GM19035 (cell line): Measurements from ENCODE around the gene NCKIPSD.

Source experiments
- ATAC-seq: cut with Tn5 transposase; IDR thresholded peaks from one replicate; pipeline ENCODE4 v1.9.1; 2021; ENCODE audit not compliant: unreplicated experiment

NCKIPSD gene

DNA sequence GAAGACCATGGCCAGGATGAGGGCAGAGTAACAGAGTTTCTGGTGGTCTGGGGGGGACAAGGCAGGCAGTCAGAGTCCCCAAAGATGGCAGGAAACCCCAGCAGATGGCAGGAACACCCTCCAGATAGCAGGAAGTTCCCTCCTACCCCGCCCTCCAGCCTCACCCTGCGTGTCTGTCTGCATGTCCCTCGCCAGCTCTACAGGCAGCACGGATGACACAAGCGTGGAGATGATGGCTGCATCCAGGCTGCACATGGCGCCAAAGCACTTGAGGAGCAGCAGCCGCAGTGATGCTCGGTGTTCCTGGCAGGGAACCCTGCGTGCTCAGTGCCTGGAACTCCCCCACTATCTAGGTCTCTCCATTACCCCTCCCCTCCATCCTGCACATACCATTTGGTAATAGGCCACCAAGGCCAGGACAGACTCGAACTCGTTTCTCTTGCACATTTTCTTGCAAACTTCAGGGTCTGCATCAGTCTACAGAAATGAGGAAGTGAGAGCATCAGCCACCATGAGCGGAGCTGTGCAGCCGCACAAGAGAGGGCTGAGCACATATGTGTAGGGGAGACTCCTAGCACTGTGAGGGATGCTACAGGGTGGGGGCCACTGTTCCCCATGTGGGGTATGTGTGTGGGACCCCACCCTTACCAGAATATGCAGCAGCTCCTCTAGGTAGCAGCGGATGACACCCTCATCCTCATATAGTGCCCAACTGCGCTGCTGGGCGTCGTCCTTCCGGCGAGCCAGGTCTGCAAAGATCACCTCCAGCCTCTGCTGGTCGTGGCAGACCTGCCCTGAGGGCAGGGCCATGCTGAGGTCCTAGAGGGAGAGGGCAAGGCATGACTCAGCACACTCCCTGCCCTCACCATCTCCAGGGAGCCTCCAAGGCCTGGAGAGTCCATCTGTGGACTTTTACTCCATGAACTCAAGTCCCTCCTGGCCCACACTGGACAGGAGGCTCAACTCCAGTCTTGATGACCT, 6.0 kb downstream of the NCKIPSD start:
- ATAC-seq = peak; percentile 49

DNA sequence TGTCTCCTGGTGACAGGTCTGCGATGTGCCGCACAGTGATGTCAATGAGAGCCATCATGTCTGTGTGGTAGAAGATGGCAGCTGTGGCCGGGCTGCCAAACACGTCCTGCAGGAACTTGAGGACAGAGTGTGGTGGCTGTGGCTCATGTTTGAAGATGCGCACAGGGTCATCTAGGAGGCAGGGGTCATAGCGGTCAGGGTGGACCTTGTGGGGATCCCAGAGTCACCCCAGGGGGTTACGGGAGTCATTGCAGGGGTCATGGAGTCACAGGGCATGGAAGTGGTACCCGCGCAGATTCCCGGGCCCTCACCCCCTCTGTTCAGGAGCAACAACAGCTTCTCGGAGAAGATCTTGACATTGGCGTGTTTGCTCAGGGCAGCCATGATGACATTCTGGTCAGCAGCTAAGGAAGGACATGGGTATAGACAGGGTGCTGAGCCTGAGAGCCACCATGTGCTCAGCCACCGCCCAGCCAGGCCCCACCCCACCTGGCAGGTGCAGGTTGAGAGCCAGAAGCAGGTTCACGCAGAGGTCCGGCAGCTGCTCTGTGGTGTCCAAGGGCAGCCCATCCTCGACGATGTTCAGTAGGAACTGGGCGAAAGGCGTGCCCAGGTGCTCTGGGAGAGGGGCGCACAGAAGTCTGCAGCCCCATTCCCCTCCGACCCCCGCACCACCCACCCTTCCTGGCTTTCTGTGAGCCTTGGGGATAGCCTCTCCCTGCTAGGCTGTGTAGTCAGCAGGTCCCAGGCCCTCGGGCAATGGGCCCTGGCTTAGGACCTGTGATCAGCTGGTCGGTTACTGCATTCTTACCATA, 6.9 kb downstream of the NCKIPSD start:
- no peak for ATAC-seq

DNA sequence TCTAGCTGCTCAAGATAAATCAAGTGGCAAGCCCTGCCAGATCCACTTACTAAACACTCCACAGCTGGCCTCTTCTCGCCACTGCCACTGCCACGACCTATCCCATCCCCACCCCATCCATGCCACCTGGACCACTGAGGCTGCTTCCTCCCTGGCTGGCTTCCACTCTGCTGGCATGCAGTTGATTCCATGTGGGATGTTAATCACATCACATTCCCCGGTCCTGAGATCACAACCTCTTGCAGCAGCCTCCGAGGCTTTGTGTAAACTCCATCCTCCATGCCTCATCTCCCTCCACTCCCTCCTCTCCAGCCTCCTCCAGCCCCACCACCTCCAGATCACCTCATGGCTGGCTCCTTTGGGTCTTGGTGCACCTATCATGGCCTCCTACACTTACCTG, 7.7 kb downstream of the NCKIPSD start:
- no peak for ATAC-seq

DNA sequence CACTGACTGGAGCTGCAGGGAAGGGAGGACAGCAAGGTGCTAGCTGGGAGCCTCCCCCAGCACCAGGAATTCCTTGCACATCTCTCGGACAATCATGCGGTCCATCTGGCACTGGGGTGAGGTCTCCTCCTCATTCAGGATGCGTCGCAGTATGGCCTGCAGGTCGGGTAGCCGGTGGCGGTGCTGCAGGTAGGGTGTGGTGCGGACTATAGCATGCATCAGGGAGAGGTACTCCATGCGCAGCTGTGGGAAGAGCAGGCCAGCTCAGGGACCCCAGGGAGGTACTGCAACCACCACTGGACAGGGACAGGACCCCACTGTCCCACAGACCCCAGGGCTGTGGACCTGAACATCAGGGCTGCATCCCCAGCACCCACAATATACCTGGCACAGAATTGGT, 11.2 kb downstream of the NCKIPSD start:
- ATAC-seq = no peak

DNA sequence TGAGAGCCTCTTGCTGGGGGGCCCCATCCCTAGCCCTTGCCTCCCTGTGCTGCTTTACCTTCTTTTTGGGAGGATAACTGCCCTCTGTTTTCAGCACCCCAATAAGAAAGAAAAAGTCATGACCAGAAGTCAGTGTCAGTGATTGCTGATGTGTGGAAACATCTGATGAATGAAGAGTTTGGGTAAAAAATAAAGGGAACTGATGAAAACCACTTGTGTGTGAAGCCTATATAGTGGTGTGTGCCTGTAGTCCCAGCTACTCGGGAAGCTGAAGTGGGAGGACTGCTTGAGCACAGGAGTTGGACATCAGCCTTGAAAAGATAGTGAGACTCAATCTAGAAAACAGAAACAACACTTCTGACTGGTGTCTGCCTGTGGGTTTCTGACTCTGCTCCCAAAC, 13.2 kb downstream of the NCKIPSD start:
- no peak for ATAC-seq

DNA sequence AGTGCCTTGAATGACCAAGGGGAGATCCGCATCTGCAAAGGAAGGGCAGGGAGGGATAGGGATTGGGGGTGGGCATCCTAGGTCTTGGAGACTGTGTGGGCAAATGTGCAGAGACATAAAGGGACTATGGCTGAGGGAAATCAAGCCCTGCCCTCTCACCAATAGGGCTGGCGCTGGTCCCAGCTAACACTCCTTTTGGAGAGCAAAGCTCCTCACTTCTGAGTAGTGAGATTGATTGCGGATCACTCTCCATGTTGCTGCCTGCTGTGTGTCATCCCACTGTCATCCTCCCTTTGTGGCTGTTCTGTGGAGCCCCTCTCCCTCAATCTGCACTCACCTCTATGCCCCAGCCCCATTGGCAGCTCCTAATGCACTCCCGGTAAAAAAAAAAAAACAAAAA, 20.8 kb downstream of the NCKIPSD start:
- ATAC-seq = no peak

DNA sequence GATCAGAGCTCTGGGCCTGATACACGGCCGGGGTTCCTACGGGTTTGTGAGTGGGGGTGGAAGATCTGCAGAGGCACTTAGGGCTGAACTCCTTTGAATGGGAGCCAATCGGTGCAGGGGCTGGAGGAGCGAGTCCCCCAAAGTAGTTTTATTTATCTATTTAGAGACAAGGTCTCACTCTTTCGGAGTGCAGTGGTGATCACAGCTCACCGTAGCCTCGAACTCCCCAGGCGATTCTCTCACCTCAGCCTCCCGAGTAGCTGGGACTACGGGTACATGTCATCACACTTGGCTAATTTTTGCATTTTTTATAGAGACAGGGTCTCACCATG, 21.4 kb downstream of the NCKIPSD start:
- no peak for ATAC-seq

DNA sequence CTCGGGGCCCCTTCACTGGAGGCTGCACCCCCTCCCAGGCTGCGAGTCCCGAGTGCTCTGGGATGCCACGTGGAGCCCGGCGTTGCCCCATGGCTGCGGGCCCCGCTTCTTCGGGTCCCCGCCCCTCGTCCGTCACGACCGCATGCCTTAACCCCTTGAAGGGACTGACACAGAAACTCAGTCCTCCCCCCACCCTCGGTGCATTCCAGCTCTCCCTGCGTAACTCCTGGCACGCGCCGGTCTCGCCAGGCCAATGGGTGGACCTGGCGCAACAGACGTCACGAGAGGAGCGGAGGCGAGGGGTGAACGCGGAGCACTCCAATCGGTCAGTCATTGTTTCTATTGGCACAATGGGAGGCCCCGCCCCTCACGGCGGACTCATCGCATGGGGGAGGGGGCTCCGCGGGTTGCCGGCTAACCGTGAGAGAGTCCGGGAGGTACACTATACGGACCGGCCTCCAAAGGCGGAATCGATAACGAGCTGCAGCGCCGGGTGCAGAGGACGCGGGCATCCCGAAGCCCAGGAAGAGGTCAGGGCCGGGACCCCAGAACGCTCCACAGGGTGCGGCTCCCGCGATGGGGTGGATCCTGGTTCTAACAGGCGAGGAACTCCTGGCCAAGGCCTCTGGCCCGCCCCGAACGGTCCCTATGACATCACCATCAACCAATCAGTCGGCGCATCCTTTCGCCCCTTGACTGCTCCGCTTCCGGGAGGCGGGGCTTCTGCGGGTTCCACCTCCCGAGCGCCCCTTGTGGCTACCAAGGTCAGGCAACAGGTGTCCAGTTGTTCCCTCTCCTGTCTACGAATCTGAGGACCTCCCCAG, 22.0 kb downstream of the NCKIPSD start:
- ATAC-seq = peak; percentile 80

DNA sequence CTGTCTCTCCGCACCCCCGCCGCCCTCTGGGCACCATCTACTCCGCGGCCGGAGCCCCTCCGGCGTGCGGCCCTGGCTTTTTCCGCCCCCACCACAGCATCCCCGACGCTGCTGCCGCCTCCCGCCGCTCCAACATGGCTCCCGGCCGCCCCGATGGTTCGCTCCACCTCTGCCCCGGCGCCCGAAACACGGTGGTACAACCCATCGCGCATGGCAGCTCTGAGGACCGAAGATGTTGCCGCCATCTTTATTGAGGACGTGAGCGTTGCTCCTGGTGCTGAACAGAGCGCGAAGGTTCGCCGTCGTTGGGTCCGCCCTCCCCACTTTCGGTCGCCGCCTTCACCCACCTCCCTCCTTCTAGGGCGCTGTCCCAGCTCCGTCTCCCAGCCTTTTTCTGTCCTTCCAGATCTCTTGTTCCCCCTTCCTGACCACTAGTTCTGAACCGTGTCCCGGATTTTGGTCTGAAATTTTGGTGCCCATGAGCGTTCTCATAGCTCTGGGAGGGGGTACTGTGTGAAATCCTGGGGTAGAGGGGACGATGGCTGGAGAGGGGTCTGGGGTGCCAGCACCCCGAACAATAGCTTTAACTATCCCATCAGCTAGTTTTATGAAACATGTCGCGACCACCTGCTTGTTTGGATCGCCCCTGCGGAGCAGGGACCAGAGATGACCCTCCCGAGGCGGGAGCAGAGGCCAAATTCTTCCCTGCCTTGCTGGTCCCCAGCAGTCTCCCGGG, 22.8 kb downstream of the NCKIPSD start, which contains the start of gene CELSR3:
TSS of gene CELSR3 (minus strand) at position 134 of the 736 bp plus-strand sequence. CDS start 252 bp downstream, outside the sequence.
- no peak for ATAC-seq

DNA sequence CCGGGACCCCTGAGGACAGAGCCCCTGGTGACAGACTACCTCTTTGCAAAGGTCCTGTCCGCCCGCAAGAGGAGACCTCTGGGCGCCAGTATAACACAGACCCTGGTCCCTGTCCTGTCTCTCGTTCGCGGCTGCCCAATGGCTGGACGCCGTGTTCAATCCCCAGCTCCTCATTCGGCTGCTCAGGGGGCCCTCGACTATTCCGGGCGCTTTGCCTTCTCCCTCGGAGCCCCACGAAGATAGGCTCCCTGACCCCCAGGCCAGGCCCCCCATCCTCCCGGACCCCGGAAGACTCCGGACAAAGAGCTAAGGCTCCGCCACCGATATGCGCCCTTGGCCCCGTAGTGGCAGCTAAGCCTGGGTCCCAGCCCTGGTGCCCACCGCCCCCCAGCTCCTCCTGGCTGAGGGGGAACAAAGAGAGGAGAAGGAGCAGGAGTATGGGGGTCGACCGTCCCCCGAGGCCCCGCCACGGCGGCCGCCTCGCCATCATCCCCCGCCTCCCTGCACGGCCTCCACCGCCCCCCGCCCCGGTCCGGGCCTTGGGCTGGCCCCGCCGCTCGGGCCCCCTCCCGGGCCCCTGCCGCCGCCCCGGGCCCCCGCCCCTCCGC, 23.5 kb downstream of the NCKIPSD start:
- ATAC-seq = no peak

DNA sequence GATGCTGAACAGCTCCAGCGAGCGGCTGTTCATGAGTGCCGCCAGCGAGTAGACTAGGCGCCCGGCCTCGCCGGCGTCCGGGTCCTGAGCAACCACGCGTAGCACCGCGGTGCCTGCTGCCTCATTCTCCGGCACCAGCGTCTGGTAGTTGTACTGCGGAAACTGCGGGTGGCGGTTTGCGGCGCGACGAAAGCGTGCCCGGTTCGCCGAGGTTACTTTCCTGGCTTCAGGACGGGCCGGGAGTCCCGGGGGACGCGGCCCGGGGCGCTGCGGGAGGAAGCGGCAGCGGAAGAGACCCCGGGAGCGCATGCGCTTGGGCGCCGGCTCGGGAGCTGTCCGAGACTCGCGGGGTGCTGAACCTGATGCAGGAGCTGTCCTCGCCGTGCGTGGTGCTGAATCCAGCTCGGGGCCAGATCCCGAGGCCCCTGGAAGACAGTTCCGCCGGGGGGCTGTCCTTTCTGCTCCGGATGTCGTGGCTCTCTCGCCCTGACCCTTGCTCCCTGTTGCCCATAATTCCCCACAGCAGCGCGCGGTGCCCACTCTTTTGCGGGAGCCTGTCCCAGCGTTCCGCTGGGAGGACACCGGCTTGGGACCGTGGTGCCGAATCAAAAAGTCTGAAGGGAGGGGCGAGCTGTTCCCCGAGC, 24.1 kb downstream of the NCKIPSD start:
- ATAC-seq = no peak

DNA sequence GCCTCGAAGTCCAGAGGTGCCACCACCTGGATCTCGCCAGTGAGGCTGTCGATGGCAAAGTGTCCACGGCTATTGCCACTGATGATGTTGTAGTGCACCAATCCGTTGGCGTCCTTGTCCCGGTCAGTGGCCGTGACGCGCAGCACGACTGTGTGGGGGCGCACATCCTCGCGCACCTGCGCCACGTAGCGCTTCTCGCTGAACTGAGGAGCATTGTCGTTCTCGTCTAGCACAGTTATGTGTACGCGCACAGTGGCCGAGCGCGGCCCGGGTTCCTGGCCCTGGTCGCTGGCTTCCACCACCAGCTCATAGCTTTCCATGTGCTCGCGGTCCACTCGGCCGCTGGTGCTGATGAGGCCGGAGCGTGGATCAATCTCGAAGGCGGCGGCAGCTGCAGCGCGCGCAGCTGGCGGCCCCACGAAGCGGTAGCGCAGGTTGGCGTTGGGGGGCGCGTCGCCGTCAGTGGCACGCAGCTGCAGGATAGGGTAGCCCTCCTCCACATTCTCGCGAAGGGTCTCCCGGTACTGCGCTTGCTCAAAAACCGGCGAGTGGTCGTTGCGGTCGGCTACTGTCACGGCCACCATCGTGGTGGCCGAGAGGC, 24.8 kb downstream of the NCKIPSD start:
- ATAC-seq = no peak

DNA sequence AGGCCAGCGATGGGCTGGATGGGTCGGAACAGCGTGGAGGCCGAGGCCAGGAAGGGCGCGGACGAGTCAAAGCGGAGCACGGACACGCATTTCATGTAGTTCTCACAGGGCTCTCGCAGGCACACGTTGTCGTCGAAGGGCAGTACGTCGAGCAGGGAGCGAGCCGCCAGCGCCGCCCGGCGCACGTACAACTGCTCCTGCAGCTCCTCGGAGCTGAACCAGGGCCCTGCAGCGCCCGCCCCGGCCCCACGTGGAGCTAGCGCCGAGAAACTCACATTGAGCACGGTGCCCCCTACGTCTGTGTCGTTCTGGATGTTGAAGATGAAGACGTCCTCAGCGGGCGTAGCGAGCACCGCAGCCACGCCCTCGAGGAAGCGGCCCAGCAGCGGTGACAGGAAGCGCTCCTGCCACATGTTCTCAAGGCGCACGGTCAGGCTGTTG, 28.9 kb downstream of the NCKIPSD start:
- ATAC-seq = no peak

DNA sequence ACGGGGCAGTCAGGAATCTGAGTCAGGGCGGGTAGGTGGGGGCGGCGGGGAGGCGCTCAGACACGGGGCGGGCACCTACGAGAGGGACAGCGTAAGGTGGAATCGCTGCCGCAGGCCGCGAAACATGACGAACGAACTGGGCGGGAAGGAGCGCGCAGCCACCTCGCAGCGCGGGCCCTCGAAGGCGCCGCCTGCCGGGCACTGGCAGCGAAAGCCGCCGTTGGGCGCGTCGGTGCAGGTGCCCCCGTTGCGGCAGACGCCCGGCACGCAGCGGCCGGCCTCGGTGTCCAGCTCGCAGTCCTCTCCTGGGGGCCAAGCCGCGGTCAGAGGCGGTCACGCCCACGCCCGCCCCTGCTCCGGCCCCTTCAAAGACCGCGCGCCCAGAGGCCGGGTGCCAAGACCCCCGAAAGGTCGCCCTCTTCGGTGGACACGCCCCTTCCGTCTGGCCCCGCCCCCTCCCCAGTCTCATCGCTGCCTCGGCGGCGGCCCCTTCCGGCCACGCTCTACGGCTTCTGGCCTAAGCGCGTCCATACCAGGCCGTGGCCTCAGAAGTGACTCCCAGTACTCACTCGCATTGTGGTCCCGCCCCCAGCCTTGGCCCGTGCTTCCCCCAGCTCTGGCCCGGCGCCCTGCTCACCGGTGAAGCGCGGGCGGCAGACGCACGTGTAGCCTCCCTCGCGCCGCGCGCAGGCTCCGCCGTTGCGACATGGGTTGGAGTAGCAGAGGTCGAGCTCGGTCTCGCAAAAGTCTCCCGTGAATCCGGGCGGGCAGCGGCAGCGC, 29.5 kb downstream of the NCKIPSD start:
- ATAC-seq = peak; percentile 69

DNA sequence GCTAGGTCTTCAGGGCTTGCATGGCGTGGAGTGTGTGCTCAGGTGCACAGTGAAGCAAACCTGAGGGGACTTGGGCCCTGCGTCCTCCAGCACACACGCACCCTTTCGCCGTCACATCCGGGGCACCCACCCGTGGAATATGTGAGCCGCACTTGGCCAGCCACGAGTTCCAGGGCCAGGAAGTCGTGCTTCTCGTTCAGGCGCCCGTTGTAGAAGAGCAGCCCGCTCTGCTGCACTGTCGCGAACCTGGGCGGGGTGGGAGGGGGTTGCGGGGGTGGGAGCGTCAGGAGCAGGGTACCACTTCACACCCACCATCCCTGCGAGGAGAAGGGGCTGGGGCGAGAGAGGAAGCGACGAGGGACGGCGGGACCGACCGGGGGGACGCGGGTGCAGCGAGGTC, 30.1 kb downstream of the NCKIPSD start:
- ATAC-seq = no peak

DNA sequence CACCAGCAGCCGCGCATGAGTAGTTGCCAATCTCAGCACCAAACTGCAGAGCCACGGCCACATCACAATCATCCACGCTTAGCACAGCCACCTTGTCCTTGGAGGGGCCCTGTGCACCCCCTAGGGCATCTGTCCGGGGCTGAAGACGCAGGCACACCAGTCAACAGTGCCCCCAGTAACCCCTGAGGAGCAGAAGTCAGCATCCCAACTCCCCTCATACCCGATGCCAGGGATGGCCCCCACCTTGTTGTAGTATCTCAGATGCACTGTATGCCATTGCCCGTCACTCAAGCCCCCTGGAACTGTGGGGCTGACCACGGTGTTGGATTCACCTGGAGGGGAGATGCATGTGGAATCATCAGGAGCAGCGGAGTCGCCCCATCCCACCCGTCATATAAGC, 30.7 kb downstream of the NCKIPSD start:
- no peak for ATAC-seq

DNA sequence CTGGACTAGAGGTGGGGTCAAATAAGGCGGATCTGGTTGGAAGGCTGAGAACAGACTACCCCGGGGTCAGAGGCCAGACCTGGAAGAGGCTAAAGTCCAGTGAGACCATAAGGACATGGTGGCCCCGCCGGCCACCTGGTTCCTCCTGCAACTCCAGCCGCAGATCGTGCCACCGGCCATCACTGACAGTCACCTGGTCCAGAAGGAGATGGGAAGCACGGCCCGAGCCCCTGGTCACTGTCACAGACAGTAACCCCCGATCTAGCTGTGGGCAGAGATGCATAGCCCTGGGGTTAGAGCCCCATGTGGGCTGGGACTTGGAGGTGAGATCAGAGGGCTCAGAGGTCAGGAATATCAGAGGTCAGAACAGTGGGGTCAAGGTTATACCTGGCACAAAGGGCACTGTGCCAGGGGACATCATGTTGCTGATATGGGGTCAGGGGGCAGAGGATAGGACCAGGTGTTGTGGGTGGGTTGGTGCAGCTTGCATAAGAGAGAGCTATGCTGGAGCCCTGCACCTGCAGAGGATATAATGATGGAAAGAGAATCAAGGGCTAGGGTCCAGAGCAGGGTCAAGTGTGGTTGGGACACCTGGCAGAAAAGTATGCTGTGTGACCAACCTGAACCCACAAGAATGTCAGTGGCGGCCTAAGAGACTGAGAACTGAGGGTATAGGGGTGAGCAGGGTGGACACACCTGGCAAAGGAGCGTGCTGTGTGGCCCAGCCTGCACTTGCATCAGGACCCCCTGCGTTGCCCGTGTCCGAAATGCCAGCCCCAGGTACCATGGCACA, 32.6 kb downstream of the NCKIPSD start:
- ATAC-seq = no peak
